SW480 (cell line): ENCODE results near the gene CCP110.

Experiments
- DNase-seq: peaks from one replicate; pipeline ENCODE4 v3.0.0-alpha.2; 2016; ENCODE audit warnings: low spot score

CCP110 gene

DNA sequence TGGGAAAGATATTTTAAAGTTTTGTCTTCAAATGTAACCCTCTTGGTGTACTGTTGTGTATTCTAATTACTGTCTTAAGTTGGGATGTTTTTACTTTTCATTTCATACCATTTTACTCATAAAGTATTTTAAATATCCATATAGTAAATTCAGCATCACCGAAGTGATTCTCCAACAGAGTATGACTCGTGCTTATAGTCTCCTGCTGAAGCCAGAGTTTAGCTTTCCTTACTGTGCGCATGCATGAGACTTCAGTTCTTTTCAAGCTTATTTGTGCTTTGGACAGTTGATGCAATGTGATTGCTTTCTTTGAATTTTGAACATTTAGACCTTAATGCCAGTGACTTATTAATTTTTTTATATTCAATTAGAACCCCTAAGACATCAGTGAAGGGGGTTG lies 24.4 kb downstream of the CCP110 start:
- no peak for DNase-seq

DNA sequence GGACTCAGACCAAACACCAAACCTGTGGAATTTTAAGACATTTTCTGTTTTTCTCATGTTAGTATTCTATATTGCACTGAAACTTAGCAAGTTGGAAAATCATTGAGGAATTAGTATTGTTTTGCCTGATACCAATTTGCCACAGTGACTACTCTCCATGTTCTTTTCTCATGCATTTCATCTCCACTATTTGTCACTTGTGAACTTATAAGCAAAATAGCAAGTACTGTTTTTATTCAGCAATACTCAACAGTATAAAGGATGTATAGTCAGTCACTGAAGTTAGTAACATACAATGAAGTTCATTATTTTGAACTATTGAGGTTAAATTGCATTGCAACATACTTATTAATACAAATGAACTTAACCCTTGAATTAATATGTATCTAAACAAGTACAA lies 25.9 kb downstream of the CCP110 start:
- DNase-seq, result no peak

DNA sequence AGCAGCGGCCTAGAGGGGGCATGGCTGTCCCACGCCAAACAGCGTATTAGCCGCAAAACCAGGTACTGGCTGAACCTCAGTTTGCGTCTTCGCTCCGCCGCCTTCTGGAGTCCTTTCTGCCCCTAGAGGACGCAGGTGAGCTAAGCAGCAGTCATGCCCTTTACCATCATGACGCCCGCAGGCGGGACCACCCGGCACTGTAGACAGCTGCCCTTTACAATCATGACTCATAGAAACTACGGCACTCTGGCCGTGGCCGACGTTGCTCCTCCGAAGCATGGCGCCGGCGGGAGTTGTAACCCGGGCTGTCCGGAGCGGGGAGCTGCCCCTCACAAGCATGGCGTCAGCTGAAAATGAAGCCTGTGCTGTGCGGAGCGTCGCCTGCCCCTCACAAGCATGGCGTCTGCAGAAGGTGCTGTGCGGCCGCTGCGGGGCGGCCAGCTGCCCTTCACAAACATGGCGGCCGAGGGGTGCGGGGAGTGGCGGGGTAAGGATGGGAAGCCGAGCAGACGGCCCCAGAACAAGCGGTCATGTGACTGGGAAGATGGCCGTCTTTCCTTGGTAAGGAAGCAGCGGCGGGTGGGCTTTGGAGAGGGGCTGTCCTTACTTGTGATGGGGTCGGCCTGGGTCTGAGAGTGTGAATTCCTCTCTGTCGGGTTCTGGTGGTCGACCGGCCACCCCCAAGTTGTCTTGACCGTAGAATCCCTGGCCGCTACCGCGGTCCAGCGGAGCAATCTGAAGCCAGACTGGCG lies 31.6 kb downstream of the CCP110 start, which contains the start of gene VPS35L:
TSS of gene VPS35L (plus strand) at position 518 of the 752 bp plus-strand sequence. CDS start at position 545, 27 bp downstream.
- peak; percentile 97 for DNase-seq

DNA sequence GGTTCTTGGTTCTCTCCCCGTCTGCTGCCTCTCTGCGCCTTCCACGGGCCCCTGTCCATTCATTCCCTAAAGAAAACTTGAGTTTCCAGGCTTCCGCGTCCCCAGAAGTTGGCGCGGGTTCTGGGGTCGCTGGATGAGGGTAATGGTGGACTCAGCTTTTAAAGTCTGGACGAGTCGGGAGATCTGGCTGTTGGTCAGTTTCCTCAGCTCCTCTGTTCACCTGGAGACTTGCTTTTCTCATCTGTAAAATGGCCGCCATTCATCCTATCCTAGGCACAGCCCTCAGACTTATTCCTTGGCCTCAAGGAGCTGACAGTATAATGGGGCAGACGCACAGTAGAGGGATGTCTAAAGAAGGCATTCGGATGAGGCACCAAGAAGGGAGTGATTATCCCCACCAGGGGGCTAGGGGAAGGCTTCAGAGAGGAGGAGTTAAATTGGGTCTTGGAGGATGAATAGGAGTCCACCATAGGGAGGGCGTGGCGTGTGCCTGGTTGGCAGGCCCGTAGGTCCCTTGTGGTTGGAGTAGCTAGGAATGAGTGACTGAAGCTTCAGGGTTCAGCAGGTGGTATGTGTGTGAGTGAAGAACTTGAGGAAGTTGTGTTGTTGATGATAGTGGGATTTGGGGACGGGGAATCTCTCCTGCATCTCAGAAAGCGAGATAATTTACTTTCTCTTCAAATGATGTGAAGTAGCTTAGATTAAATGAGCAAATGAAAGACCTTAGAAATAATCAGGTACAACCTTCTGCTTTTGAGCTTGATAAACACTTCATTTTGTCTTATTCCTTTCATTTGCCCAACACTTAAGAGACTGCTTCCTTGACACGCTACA lies 32.4 kb downstream of the CCP110 start:
- DNase-seq, result no peak

DNA sequence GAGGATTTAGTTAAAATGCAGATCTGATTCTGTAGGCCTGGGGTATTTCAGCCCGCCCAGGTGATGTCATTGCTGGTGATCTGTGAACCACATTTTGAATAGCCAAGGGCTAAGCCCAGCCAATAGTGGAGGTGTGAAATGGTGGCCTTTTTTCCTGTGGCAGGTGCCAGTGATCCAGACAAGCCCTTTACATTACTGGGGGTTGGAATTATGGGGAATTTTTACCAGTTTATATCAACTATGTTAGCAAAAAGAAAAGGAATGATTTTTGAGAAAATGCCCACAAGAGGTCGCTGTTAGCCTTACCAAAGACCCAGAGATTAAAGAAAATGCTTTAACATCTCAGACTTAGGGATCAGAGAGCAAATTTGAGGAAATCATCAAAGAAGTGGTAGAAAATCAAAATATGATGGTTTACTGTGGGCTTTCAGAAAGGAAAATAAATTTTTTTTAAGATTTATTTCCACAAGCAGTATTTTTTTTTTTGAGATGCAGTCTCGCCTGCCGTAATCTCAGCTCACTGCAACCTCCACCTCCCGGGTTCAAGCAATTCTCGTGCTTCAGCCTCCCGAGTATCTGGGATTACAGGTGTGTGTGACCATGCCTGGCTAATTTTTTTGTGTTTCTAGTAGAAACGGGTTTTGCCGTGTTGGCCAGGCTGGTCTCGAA lies 35.6 kb downstream of the CCP110 start:
- DNase-seq, result peak; percentile 33

DNA sequence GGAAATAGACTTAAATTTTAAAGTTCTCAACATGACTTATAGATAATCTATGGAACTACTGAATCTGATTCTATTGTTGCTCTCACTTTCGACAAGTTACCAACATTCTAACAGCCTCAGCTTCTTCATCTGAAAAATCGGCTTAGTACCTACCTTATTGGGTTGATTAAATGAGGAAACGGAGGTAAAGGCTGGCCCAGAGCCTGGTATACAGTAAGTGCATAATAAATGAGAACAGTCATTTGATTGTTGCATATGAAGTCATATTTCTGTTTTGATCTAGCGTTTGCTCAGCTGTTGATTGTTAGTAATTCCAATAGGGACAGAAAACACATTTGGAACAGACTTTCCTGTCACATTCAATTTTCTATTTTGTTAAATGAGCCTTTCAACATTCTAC lies 36.3 kb downstream of the CCP110 start:
- no peak for DNase-seq

DNA sequence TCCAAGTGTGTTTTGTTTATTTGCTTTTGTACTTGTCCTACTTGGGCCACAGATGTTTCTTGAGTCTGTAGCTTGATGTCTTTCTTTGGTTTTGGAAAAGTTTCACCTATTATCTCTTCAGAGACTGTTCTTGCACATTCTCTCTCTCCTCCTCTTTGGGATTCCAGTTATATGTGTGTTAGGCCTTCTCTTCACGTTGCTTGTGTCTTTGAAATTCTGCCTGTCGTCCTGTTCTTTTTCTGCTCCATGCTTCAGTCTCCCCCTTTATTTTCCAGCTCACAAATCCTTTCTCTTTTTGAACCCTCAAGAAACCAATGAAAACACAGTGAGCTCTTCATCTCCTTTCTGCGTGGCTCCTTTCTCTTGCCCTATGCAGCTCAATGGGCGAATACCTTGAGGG lies 39.6 kb downstream of the CCP110 start:
- no peak for DNase-seq

DNA sequence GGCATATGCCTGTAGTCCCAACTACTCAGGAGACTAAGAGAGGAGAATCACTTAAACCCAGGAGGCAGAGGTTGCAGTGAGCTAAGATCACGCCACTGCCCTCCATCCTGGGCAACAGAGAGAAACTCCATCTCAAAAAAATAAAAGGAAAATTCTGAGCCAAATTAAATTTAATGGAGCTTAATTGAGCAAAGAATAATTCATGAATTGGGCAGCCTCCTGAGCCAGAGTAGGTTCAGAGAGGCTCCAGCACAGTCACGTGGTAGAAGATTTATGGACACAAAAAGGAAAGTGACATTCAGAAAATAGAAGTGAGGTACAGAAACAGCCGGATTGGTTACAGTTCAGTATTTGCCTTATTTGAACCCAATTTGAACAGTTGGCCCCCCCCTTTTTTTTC lies 42.6 kb downstream of the CCP110 start:
- DNase-seq, result no peak

DNA sequence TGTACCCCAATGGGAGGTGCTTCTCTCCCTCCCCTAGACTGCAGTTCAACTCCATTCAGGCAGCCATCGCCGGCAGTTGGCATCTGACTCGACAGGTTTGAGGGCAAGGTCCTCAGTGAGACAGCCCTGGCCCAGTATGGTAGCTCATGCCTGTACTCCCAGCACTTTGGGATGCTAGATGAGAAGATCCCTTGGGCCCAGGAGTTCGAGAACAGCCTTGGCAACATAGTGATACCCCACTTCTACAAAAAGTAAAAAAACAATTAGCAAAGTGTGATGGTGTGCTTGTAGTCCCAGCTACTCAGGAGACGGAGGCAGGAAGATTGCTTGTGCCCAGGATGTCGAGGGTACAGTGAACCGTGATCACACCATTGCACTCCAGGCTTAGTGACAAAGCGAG lies 43.8 kb downstream of the CCP110 start:
- no peak for DNase-seq

DNA sequence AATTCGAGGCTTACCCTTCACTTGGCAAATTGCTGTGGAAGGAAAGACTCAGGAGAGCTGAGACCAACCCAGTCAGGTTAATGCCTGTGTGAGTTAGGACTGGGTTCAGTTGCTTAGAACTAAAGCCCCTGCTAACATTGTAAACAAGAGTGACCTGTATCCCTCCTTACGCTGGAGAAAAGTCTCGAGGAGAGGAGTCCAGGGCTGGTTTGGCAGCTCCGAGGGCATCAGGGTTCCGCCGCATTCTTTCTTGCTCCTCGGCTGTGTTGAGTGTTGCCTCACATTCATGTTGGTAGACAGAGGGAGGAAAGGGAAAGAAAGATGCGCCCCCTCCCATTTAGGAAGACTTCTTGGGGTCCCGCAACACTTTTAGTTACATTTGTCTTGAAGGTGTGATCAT lies 50.3 kb downstream of the CCP110 start:
- no peak for DNase-seq

DNA sequence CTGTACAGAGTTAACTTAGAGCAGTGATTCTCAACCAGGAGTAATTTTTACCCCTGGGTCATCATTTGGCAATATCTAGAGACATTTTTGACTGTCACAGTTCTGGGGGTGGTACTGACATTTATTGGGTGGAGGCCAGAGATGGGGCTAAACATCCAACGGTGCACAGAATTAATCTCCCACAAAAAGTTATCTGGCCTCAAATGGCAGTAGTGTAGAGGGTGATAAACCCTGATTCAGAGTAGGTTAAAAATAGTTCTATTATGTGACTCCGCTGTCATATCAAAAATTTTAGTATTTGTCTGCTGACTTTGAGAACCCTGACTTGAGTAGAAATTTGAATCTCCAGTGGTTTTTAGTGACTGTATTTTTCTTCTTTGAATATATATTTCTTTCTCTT lies 50.9 kb downstream of the CCP110 start:
- no peak for DNase-seq

DNA sequence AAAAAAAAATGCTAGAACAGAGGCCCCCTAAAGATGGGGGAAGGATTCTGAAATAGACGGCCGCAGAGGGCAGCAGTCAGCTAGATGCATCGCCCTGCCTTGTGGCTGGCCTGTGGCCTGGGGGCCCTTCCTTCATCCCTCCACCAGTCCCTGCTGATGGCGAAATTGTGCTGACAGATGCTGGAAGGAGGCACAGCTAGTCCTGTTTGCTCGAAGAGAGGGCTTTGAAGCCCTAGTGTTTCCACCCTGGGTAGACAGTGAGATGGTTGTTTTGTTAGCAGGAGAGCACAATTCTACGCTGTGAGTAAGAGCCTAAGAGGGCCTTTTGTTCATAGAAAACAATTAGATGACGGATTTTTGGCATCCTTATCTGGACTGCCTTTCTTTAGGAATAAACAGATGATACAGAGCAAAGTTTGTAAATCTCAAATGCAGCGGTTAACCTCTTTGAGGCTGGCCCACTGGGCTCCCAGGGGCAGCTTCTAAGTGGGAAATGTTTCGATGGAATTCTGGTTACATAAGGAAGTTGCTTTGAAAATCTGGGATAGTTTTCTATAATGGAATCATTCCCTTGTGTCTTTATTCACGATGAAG lies 54.7 kb downstream of the CCP110 start:
- no peak for DNase-seq

DNA sequence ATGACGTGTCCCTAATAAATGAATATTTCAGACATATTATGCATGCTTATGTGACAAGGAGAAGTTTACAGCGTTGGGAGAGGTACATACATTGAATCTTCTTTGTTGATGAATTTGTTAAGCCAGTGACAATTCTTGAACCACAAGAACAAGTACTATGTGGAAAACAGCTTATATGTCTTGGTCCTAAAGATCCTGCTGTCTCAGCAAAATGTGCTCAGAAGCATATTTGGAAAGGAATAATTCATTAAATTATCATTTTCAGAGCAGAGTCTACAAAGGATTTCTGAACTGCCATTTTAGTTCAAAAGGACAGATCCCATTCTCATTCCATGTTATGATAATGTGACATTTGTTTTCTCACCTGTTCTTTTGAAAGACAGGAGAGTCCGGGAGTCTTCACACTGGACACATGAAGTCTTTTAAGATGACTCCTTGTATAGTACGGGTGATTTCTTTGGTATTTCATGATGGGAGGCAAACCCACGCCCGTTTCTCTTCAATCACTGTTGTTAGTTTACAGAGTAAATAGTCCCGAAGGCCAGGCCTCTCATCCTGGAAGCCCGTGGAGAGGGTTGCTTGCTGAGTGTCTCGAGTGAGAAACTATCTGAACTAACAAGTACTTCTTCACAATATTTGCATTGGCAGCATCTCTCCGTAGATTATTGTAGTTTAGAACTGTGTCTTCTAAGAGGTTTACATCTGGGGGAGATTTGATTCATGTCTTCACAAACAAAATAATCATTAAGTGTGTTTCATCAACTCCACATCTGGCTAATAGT lies 58.5 kb downstream of the CCP110 start:
- no peak for DNase-seq

DNA sequence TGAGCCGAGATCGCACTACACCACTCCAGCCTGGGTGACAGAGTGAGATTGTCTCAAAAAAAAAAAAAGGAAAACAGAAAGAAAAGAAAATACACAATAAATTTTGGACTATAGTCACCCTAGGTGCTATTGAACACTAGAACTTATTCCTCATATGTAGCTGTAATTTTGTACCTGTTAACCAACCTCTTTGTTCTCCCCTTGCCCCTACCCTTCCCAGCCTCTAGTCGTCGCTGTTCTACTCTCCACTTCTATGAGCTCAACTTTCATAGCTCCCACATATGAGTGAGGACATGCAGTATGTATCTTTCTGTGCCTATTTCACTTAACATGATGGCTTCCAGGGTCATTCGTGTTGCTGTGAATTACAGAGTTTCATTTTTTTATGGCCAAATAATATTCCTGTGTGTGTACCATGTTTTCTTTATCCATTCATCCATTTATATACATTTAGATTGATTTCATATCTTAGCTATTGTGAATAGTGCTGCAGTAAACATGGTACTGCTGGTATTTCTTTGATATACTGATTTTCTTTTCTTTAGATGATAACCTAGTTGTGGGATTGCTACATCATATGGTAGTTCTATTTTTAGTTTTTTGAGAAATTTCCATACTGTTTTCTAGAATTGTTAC lies 60.0 kb downstream of the CCP110 start:
- DNase-seq, result peak; percentile 55

DNA sequence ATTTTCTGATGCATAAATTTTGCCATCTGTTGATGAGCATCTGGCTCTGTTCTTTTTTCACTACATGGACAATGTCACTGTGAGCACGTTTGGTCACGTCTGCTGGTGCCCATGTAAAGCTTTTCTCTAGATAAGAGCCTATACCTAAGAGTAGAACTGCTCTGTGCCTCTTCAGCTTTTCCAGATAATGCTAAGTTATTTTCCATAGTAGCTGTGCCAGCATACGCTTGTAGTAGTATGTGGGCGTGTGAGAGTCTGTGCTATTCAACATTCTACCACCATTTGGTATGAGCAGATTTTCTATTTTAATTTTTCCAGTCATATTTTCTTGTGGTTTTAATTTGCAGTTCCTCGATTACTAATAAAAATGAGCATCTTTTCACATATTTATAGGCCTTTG lies 64.9 kb downstream of the CCP110 start:
- no peak for DNase-seq

DNA sequence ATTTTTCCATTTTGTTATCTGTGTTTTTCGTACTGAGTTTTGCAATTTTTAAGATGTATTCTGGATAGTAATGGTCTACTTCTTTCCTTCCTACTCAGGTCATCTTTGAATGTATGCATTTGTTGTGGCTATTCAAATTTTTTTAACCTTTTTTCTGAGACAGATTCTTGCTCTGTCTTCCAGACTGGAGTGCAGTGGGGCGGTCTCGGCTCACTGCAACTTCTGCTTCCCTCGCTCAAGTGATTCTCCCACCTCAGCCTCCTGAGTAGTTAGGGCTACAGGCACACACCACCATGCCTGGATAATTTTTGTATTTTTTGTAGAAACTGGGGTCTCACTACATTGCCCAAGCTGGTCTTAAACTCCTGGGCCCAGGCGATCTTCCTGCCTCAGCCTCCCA lies 65.4 kb downstream of the CCP110 start:
- no peak for DNase-seq

DNA sequence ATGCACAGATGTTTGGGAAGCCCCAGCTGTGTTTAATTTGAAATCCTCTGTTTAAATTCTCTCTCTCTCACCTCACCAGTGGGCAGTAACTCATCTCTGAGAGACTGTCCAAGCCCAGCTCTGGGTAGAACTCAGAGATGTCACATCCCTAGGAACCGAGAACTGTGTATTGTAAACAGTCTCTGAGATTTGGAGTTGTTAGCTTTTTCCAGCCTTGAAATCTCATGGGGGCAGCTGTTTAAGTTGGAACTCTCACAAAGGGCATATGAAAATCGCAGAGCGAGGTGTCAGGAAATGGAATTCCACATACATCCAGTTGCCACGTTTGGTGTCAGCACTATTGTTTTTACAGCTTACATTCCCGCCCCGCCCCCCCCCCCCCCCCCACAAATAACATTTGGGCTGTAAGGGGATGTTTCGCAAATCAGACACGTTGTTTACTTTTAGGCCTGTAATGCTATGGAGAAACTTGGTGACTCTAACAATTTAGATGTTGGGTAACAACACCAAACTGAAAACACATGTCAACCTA lies 66.1 kb downstream of the CCP110 start:
- DNase-seq, result no peak

DNA sequence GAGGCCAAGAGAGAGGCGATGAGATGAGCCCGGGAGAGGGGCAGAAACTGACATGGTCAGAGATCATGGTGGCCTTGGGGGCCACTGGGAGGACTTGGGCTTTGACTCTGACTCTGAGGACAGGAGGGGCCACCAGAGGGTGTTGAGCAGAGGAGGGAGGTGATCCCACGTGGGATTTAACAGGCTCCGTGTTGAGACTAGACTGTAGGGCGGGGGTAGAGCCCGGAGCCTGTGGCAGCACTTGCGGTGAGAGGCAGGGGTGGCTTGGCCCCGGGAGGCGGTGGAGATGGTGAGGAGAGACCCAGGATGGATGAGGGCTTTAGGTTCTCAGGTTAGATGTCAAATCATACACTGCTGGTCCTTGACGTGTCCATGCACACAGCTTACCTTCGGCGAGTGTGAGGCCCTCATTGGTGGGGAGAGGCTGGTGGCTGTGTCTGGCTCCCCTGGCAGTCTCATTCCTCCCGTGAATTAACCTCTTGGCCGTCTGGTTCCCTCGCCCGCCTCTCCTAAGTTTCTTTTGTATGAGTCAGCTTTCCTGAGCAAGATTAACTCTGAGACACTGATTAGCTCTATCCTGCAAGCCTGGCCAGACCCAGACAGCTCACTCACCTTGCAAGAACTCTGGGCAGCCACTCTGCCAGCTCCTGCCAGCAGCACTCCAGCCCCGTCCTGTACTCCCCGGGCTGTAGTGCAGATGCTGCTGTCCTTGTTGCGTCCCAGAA lies 71.5 kb downstream of the CCP110 start:
- peak; percentile 2 for DNase-seq

DNA sequence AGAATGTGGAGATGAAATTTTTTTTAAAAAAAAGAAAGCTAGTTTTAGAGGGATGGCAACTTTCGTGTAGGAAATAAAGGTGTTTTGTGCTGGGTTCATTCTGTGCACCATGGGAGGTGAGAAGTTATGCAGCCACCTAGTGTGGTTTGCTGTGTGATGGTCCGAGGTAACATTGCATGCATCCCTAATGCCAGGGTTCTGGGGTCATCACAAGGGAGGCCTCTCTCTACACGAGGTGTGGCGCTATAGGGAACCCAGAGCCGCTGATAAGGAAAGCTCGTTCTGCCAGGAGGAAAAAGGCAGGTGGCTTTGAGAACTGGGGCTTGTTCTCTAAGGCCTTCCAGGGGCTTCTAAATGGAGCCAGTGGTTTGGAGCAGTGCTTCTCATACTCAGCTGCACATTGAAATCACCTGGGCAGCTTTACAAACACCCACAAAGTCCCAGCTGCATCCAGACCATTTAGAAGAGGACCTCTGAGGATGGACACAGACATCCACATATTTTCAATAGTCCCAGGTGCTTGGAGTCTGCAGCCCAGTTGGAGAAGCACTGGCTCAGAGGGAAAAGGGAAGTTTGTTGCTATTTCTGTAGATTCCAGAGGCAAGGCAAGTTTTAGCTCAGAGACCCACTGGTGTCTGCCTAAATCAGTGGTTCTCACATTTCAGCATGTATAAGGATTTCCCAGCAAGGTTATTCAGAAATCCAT lies 75.2 kb downstream of the CCP110 start:
- DNase-seq, result no peak
